ENCODE measurements around the gene OR4D2. TPM values are rescaled to one million over a fixed set of nuclear protein-coding genes. Genes with fewer than 3 reads are reported as not detected.
A peak's percentile ranks its signal among the peaks of the same experiment; 100 is the strongest.

OR4D2 gene
- total and polyA plus RNA-seq, 10 donors = not detected

GRCh38 chr17:58195518-58196123 is 28.8 kb downstream of the OR4D2 start:
- Histone ChIP-seq H3K36me3 (no peaks in the 10 kb centered on the region), H3K27me3 (replicated peaks in 1 of 7) (peaks cover 0 to 71% (median 10%) of the 10 kb centered on the region in 7 donors), H3K9me3 (no peaks in the 10 kb centered on the region), H3K4me3 (no peak overlapping the region), H3K27ac (no peak overlapping the region), H3K4me1 (peaks cover 0 to 4% (median 0%) of the 10 kb centered on the region in 6 donors)
- DNase-seq = no peak
- 70 to 94% (median 79%) methylated on average over 5 of the region's 5 CpGs for WGBS, 5 donors
- TF ChIP-seq CTCF (IDR thresholded peaks at IDR 0.05 in 8 of 11, conservative IDR thresholded peaks at IDR 0.05 in 3 of 11) = no peak
- TF ChIP-seq POLR2AphosphoS5 (IDR thresholded peaks at IDR 0.05) = no peak
- TF ChIP-seq POLR2A (IDR thresholded peaks at IDR 0.05) = no peak
- intact Hi-C loops (cut with DNase I; ENCODE audit: low total_unique reads) = no loop called here

GRCh38 chr17:58196610-58197009 is 29.8 kb downstream of the OR4D2 start:
- no peaks in the 10 kb centered on the region for H3K36me3 ChIP-seq
- no peak for DNase-seq
- intact Hi-C loops (cut with DNase I; ENCODE audit: low total_unique reads) = no loop called here
- H3K9me3 ChIP-seq = no peaks in the 10 kb centered on the region
- H3K27me3 ChIP-seq (replicated peaks in 1 of 7) = peaks cover 0 to 61% (median 10%) of the 10 kb centered on the region in 7 donors
- TF ChIP-seq CTCF (IDR thresholded peaks at IDR 0.05 in 8 of 11, conservative IDR thresholded peaks at IDR 0.05 in 3 of 11) = no peak
- no peak for TF ChIP-seq POLR2A (IDR thresholded peaks at IDR 0.05)
- TF ChIP-seq POLR2AphosphoS5 (IDR thresholded peaks at IDR 0.05) = no peak
- no peak overlapping the region for H3K4me3 ChIP-seq
- H3K4me1 ChIP-seq = peaks cover 0 to 4% (median 0%) of the 10 kb centered on the region in 6 donors
- 81 to 88% (median 86%) methylated on average over 7 of the region's 7 CpGs for WGBS, 5 donors
- no peak overlapping the region for H3K27ac ChIP-seq

- Histone ChIP-seq H3K27ac (no peak overlapping the region), H3K36me3 (peaks cover 0 to 7% (median 0%) of the 10 kb centered on the region in 6 donors), H3K4me3 (no peak overlapping the region), H3K9me3 (no peaks in the 10 kb centered on the region), H3K4me1 (peaks cover 0 to 4% (median 0%) of the 10 kb centered on the region in 6 donors), H3K27me3 (replicated peaks in 1 of 7) (peaks cover 0 to 40% (median 10%) of the 10 kb centered on the region in 7 donors)
- intact Hi-C loops (cut with DNase I; ENCODE audit: low total_unique reads) = no loop called here
- DNase-seq = peak; percentile 82
- 37 to 52% (median 42%) methylated on average over 13 to 14 of the region's 14 CpGs for WGBS, 5 donors
- TF ChIP-seq POLR2A (IDR thresholded peaks at IDR 0.05) (no peak), CTCF (IDR thresholded peaks at IDR 0.05 in 8 of 11, conservative IDR thresholded peaks at IDR 0.05 in 3 of 11) (peak in 9 of 11 experiments; percentile 38 to 76 (median 68)), POLR2AphosphoS5 (IDR thresholded peaks at IDR 0.05) (peak in 1 of 3 donors; percentile 14)
These were observed 33.3 kb downstream of the OR4D2 start for GRCh38 chr17:58200024-58200633.

GRCh38 chr17:58202859-58203258 is 36.1 kb downstream of the OR4D2 start:
- intact Hi-C loops (cut with DNase I; ENCODE audit: low total_unique reads) = no loop called here
- no peak for TF ChIP-seq POLR2A (IDR thresholded peaks at IDR 0.05)
- TF ChIP-seq CTCF (IDR thresholded peaks at IDR 0.05 in 8 of 11, conservative IDR thresholded peaks at IDR 0.05 in 3 of 11) = no peak
- no peak for TF ChIP-seq POLR2AphosphoS5 (IDR thresholded peaks at IDR 0.05)
- peaks cover 0 to 34% (median 14%) of the 10 kb centered on the region in 6 donors for H3K36me3 ChIP-seq
- no peak overlapping the region for H3K27ac ChIP-seq
- whole genome bisulfite sequencing, 5 donors = 88 to 94% (median 90%) methylated on average over 7 of the region's 7 CpGs
- H3K4me3 ChIP-seq = no peak overlapping the region
- no peak for DNase-seq
- H3K27me3 ChIP-seq (replicated peaks in 1 of 7) = peaks cover 0 to 26% (median 10%) of the 10 kb centered on the region in 7 donors
- H3K4me1 ChIP-seq = peaks cover 0 to 4% (median 0%) of the 10 kb centered on the region in 6 donors
- H3K9me3 ChIP-seq = no peaks in the 10 kb centered on the region

Measured in spleen (tissue), 11 donors.